BJ (cell line): Measurements from ENCODE around the gene PARD3B. TPM values are rescaled to one million over a fixed set of nuclear protein-coding genes. Genes with fewer than 3 reads are reported as not detected.

Experiments used
- CTCF ChIA-PET: fragments of 350-600 bp; formaldehyde crosslinking; extraction: SDS; loops from one replicate; lab custom pipeline; 2021; ENCODE audit warnings: antibody characterized with exemption, inconsistent platforms; lab: Yijun Ruan, JAX
- POLR2A ChIA-PET: fragments of 300-600 bp; sonication (Branson Sonifier 250); formaldehyde crosslinking; extraction: SDS; loops from one replicate; lab custom pipeline; 2021; ENCODE audit warnings: antibody characterized with exemption; lab: Charles Lee
- DNase-seq: peaks from one replicate; pipeline ENCODE4 v3.0.0-alpha.2; 2011; ENCODE audit warnings: low read depth
- H3K27me3 ChIP-seq: 2 replicates; pipeline ENCODE4 v1.6.0; 2011; ENCODE audit warnings: low read length; ENCODE audit not compliant: control insufficient read depth, insufficient read depth
- H3K36me3 ChIP-seq: 2 replicates; pipeline ENCODE4 v1.5.1; 2011; ENCODE audit warnings: low read length; ENCODE audit not compliant: control insufficient read depth, insufficient read depth
- H3K4me3 ChIP-seq: 2 replicates; pipeline ENCODE4 v1.5.1; 2011; ENCODE audit warnings: low read depth, mild to moderate bottlenecking, control low read depth, low read length
- CTCF ChIP-seq: IDR thresholded peaks from 2 replicates; pipeline ENCODE4 v1.5.1; 2011; ENCODE audit warnings: low read depth, mild to moderate bottlenecking, control low read depth, inconsistent platforms, low read length, moderate library complexity; ENCODE audit not compliant: insufficient read depth
- polyA plus RNA-seq: library from polyadenylated mRNA; depleted of rRNA; stranded (reverse); fragments of >200 nt; gene quantifications from 2 replicates; pipeline ENCODE4 v1.2.3, GENCODE V29; 2011

The PARD3B gene
- polyA plus RNA-seq, 1 experiment = 7.1 TPM

- no peak for DNase-seq
- TF ChIP-seq CTCF = no peak
- no peak overlapping the region for H3K4me3 ChIP-seq
- no peaks in the 10 kb centered on the region for H3K27me3 ChIP-seq
- ChIA-PET CTCF (no interaction called here), POLR2A (no interaction called here)
- H3K36me3 ChIP-seq = no peaks in the 10 kb centered on the region
Measured at GRCh38 chr2:205177546-205177945, 632.3 kb downstream of the PARD3B start.

GRCh38 chr2:205180730-205181129 is 635.5 kb downstream of the PARD3B start:
- ChIA-PET CTCF (no interaction called here), POLR2A (no interaction called here)
- H3K27me3 ChIP-seq = no peaks in the 10 kb centered on the region
- DNase-seq = no peak
- H3K4me3 ChIP-seq = no peak overlapping the region
- no peak for TF ChIP-seq CTCF
- H3K36me3 ChIP-seq = no peaks in the 10 kb centered on the region

DNA sequence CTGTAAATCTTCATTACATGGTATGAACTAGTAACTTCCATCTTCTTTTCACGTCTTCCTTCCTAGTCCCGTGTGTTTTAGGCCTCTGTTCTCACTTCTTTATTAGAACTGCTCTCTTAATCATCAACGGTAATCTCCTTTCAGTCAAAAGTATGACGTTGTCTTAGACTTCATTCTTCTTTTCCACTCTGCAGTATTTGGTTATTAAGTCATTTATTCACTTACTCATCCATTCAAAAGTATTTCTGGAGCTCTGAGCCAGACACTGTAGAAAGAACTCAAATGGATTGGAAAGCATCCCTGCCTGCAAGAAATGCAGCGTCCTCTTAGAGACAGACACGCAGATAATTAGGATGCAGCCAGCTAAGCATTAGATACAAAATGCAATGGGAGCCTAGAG is 642.5 kb downstream of the PARD3B start:
- no peaks in the 10 kb centered on the region for H3K36me3 ChIP-seq
- ChIA-PET POLR2A (no interaction called here), CTCF (interaction anchor here (1.6 kb wide), 1 partner anchor 15 kb away, joined by 5 read pairs; no protein-coding TSS in a partner anchor)
- H3K4me3 ChIP-seq = no peak overlapping the region
- DNase-seq = no peak
- no peak for TF ChIP-seq CTCF
- H3K27me3 ChIP-seq = no peaks in the 10 kb centered on the region

- Histone ChIP-seq H3K4me3 (no peak overlapping the region), H3K36me3 (no peaks in the 10 kb centered on the region), H3K27me3 (no peaks in the 10 kb centered on the region)
- ChIA-PET POLR2A (no interaction called here), CTCF (interaction anchor here (1.6 kb wide), 1 partner anchor 15 kb away, joined by 5 read pairs; no protein-coding TSS in a partner anchor)
- TF ChIP-seq CTCF = no peak
- peak; percentile 25 for DNase-seq
Measured at GRCh38 chr2:205188239-205189138, 643.2 kb downstream of the PARD3B start.

GRCh38 chr2:205189301-205189700 is 644.0 kb downstream of the PARD3B start:
- no peak for TF ChIP-seq CTCF
- no peak for DNase-seq
- Histone ChIP-seq H3K4me3 (no peak overlapping the region), H3K27me3 (no peaks in the 10 kb centered on the region), H3K36me3 (0 out of 2 replicates have a peak, but pooled peaks cover 1% of the 10 kb centered on the region)
- ChIA-PET POLR2A (no interaction called here), CTCF (no interaction called here)
